WTC11 (cell line): ENCODE measurements around the gene PHACTR3. TPM values are rescaled to one million over a fixed set of nuclear protein-coding genes. Genes with fewer than 3 reads are reported as not detected.

ENCODE experiments used
- ATAC-seq: fragments of 200-7000 bp; cut with Tn5 transposase; 2 replicates; pipeline ENCODE4 v1.10.0; 2021; ENCODE audit warnings: mild to moderate bottlenecking, moderate library complexity
- CTCF ChIA-PET: fragments of 300-600 bp; sonication (Branson Sonifier 250); formaldehyde crosslinking; loops from one replicate; lab custom pipeline; 2021; ENCODE audit warnings: antibody characterized with exemption; lab: Charles Lee
- POLR2A ChIA-PET: fragments of 350-600 bp; sonication (Branson Sonifier 250); formaldehyde crosslinking; loops from one replicate; lab custom pipeline; 2021; ENCODE audit warnings: antibody characterized with exemption; lab: Charles Lee
- DNase-seq: peaks from one replicate; pipeline ENCODE4 v3.0.0; 2021; ENCODE audit warnings: low spot score
- H3K27ac Mint-ChIP-seq: 2 replicates; pipeline ENCODE4 v1.8.0; 2021; ENCODE audit warnings: mixed read lengths
- H3K27me3 Mint-ChIP-seq: 2 replicates; pipeline ENCODE4 v1.8.0; 2021; ENCODE audit warnings: low read depth, mild to moderate bottlenecking, moderate library complexity, mixed read lengths
- H3K36me3 Mint-ChIP-seq: 2 replicates; pipeline ENCODE4 v1.8.0; 2021; ENCODE audit warnings: mixed read lengths
- H3K4me1 Mint-ChIP-seq: 2 replicates; pipeline ENCODE4 v1.8.0; 2022; ENCODE audit warnings: mixed read lengths
- H3K4me3 Mint-ChIP-seq: 2 replicates; pipeline ENCODE4 v1.8.0; 2021; ENCODE audit warnings: mild to moderate bottlenecking, moderate library complexity, mixed read lengths
- H3K9me3 Mint-ChIP-seq: 2 replicates; pipeline ENCODE4 v1.8.0; 2021; ENCODE audit warnings: mixed read lengths
- ATF1 ChIP-seq: sonication (generic); formaldehyde crosslinking; IDR thresholded peaks from 2 replicates; pipeline ENCODE4 v1.8.1; 2023; ENCODE audit warnings: mild to moderate bottlenecking, moderate library complexity, missing genetic modification reagents
- EMX1 ChIP-seq: fragments of 250-450 bp; sonication (Bioruptor Pico); IDR thresholded peaks from 2 replicates; pipeline ENCODE4 v1.8.0; 2021; ENCODE audit warnings: mild to moderate bottlenecking
- GABPB1 ChIP-seq: sonication (generic); formaldehyde crosslinking; IDR thresholded peaks from 2 replicates; pipeline ENCODE4 v1.8.1; 2023; ENCODE audit warnings: mild to moderate bottlenecking, missing genetic modification reagents
- HMGA2 ChIP-seq: fragments of 250-450 bp; sonication (Bioruptor Pico); IDR thresholded peaks from 2 replicates; pipeline ENCODE4 v1.4.0; 2021; ENCODE audit warnings: mild to moderate bottlenecking, moderate library complexity
- IRF2 ChIP-seq: sonication (generic); formaldehyde crosslinking; IDR thresholded peaks from 2 replicates; pipeline ENCODE4 v1.8.0; 2022; ENCODE audit warnings: low read depth, missing genetic modification reagents, borderline replicate concordance
- MYBL2 ChIP-seq: sonication (generic); formaldehyde crosslinking; IDR thresholded peaks from 2 replicates; pipeline ENCODE4 v1.8.1; 2023; ENCODE audit warnings: mild to moderate bottlenecking, moderate library complexity, missing genetic modification reagents
- NFATC4 ChIP-seq: fragments of 250-450 bp; sonication (Bioruptor Pico); IDR thresholded peaks from 2 replicates; pipeline ENCODE4 v1.9.0; 2021; ENCODE audit warnings: mild to moderate bottlenecking
- NFE2L1 ChIP-seq: sonication (generic); formaldehyde crosslinking; IDR thresholded peaks from 2 replicates; pipeline ENCODE4 v1.8.1; 2023; ENCODE audit warnings: missing genetic modification reagents
- RELA ChIP-seq: sonication (generic); formaldehyde crosslinking; IDR thresholded peaks from 2 replicates; pipeline ENCODE4 v1.8.1; 2022; ENCODE audit warnings: missing genetic modification reagents, mild to moderate bottlenecking, borderline replicate concordance
- ZNF121 ChIP-seq: sonication (generic); formaldehyde crosslinking; IDR thresholded peaks from 2 replicates; pipeline ENCODE4 v1.8.0; 2023; ENCODE audit warnings: missing genetic modification reagents
- ZNF138 ChIP-seq: sonication (generic); formaldehyde crosslinking; conservative IDR thresholded peaks from 2 replicates; pipeline ENCODE4 v1.8.1; 2022; ENCODE audit warnings: mild to moderate bottlenecking, moderate library complexity, missing genetic modification reagents
- ZNF423 ChIP-seq: fragments of 250-450 bp; sonication (Bioruptor Pico); IDR thresholded peaks from 2 replicates; pipeline ENCODE4 v2.1.2; 2022; ENCODE audit warnings: mild to moderate bottlenecking, moderate library complexity
- ZNF671 ChIP-seq: fragments of 250-450 bp; sonication (Bioruptor Pico); IDR thresholded peaks from 2 replicates; pipeline ENCODE4 v1.8.0; 2021; ENCODE audit warnings: mild to moderate bottlenecking
- total RNA-seq: library from RNA; stranded (reverse); gene quantifications from 3 replicates; pipeline ENCODE4 v1.2.3, GENCODE V29; 2021
- TF ChIP-seq, protein P1 (sequence below): sonication (generic); formaldehyde crosslinking; conservative IDR thresholded peaks from 2 replicates; pipeline ENCODE4 v1.8.1; 2022; ENCODE audit warnings: mild to moderate bottlenecking, missing genetic modification reagents
- TF ChIP-seq, protein P2 (sequence below): sonication (generic); formaldehyde crosslinking; IDR thresholded peaks from 2 replicates; pipeline ENCODE4 v1.8.0; 2023; ENCODE audit warnings: missing genetic modification reagents, mild to moderate bottlenecking, borderline replicate concordance
- TF ChIP-seq, protein P3 (sequence below): fragments of 250-450 bp; sonication (Bioruptor Pico); IDR thresholded peaks from 2 replicates; pipeline ENCODE4 v1.9.0; 2021; ENCODE audit warnings: mild to moderate bottlenecking, borderline replicate concordance
- TF ChIP-seq, protein P4 (sequence below): sonication (generic); formaldehyde crosslinking; IDR thresholded peaks from 2 replicates; pipeline ENCODE4 v1.8.0; 2022; ENCODE audit warnings: mild to moderate bottlenecking, missing genetic modification reagents
- TF ChIP-seq, protein P5 (sequence below): sonication (generic); formaldehyde crosslinking; IDR thresholded peaks from 2 replicates; pipeline ENCODE4 v1.8.0; 2023; ENCODE audit warnings: missing genetic modification reagents

The PHACTR3 gene
- total RNA-seq, 1 experiment from 2014 or later: 0.28 TPM

DNA sequence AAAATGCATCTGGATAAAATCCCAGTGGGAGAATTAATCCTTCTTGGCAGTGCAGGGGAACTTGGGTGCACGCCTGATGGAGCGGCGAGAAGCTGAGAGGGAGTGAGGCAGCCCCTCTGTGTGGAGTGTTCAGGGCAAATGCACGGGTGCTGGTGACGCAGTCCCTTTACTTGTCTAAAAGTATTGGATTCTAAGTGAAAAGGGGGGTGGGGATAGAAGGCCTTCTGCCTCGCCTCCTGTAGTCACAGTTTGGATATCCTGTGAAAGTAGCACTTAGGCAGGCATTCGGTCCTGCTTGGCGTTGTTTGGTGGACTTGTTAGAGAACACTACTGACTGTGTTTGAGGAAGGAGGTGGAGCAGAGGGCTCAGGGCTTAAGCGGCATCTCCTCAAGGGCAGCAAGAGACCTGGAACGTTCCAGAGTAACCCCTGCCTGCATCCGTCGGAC, 39.3 kb downstream of the PHACTR3 start:
- H3K27ac Mint-ChIP-seq: no peak overlapping the region
- ATAC-seq (no peak), DNase-seq (no peak)
- peaks cover 17% of the 10 kb centered on the region for H3K36me3 Mint-ChIP-seq
- peaks cover 56% of the 10 kb centered on the region for H3K9me3 Mint-ChIP-seq
- POLR2A ChIA-PET: no interaction called here
- H3K4me1 Mint-ChIP-seq: no peaks in the 10 kb centered on the region
- CTCF ChIA-PET: no interaction called here
- TF ChIP-seq, protein P1, sequence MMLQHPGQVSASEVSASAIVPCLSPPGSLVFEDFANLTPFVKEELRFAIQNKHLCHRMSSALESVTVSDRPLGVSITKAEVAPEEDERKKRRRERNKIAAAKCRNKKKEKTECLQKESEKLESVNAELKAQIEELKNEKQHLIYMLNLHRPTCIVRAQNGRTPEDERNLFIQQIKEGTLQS: no peak
- TF ChIP-seq, protein P2, sequence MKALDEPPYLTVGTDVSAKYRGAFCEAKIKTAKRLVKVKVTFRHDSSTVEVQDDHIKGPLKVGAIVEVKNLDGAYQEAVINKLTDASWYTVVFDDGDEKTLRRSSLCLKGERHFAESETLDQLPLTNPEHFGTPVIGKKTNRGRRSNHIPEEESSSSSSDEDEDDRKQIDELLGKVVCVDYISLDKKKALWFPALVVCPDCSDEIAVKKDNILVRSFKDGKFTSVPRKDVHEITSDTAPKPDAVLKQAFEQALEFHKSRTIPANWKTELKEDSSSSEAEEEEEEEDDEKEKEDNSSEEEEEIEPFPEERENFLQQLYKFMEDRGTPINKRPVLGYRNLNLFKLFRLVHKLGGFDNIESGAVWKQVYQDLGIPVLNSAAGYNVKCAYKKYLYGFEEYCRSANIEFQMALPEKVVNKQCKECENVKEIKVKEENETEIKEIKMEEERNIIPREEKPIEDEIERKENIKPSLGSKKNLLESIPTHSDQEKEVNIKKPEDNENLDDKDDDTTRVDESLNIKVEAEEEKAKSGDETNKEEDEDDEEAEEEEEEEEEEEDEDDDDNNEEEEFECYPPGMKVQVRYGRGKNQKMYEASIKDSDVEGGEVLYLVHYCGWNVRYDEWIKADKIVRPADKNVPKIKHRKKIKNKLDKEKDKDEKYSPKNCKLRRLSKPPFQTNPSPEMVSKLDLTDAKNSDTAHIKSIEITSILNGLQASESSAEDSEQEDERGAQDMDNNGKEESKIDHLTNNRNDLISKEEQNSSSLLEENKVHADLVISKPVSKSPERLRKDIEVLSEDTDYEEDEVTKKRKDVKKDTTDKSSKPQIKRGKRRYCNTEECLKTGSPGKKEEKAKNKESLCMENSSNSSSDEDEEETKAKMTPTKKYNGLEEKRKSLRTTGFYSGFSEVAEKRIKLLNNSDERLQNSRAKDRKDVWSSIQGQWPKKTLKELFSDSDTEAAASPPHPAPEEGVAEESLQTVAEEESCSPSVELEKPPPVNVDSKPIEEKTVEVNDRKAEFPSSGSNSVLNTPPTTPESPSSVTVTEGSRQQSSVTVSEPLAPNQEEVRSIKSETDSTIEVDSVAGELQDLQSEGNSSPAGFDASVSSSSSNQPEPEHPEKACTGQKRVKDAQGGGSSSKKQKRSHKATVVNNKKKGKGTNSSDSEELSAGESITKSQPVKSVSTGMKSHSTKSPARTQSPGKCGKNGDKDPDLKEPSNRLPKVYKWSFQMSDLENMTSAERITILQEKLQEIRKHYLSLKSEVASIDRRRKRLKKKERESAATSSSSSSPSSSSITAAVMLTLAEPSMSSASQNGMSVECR (CRISPR knock-in tag): no peak
- TF ChIP-seq, protein P3, sequence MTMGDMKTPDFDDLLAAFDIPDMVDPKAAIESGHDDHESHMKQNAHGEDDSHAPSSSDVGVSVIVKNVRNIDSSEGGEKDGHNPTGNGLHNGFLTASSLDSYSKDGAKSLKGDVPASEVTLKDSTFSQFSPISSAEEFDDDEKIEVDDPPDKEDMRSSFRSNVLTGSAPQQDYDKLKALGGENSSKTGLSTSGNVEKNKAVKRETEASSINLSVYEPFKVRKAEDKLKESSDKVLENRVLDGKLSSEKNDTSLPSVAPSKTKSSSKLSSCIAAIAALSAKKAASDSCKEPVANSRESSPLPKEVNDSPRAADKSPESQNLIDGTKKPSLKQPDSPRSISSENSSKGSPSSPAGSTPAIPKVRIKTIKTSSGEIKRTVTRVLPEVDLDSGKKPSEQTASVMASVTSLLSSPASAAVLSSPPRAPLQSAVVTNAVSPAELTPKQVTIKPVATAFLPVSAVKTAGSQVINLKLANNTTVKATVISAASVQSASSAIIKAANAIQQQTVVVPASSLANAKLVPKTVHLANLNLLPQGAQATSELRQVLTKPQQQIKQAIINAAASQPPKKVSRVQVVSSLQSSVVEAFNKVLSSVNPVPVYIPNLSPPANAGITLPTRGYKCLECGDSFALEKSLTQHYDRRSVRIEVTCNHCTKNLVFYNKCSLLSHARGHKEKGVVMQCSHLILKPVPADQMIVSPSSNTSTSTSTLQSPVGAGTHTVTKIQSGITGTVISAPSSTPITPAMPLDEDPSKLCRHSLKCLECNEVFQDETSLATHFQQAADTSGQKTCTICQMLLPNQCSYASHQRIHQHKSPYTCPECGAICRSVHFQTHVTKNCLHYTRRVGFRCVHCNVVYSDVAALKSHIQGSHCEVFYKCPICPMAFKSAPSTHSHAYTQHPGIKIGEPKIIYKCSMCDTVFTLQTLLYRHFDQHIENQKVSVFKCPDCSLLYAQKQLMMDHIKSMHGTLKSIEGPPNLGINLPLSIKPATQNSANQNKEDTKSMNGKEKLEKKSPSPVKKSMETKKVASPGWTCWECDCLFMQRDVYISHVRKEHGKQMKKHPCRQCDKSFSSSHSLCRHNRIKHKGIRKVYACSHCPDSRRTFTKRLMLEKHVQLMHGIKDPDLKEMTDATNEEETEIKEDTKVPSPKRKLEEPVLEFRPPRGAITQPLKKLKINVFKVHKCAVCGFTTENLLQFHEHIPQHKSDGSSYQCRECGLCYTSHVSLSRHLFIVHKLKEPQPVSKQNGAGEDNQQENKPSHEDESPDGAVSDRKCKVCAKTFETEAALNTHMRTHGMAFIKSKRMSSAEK (CRISPR knock-in tag): no peak
- TF ChIP-seq ZNF121 (CRISPR knock-in tag) (no peak), RELA (CRISPR knock-in tag) (no peak), ZNF423 (CRISPR knock-in tag) (no peak), EMX1 (no peak), MYBL2 (CRISPR knock-in tag) (no peak), ZNF138 (CRISPR knock-in tag) (no peak), IRF2 (CRISPR knock-in tag) (no peak)
- TF ChIP-seq, protein P4, sequence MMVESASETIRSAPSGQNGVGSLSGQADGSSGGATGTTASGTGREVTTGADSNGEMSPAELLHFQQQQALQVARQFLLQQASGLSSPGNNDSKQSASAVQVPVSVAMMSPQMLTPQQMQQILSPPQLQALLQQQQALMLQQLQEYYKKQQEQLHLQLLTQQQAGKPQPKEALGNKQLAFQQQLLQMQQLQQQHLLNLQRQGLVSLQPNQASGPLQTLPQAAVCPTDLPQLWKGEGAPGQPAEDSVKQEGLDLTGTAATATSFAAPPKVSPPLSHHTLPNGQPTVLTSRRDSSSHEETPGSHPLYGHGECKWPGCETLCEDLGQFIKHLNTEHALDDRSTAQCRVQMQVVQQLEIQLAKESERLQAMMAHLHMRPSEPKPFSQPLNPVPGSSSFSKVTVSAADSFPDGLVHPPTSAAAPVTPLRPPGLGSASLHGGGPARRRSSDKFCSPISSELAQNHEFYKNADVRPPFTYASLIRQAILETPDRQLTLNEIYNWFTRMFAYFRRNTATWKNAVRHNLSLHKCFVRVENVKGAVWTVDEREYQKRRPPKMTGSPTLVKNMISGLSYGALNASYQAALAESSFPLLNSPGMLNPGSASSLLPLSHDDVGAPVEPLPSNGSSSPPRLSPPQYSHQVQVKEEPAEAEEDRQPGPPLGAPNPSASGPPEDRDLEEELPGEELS: no peak
- TF ChIP-seq, all 79 proteins: peak for 0
- Mint-ChIP-seq H3K4me3 (no peak overlapping the region), H3K27me3 (peaks cover 67% of the 10 kb centered on the region)

DNA sequence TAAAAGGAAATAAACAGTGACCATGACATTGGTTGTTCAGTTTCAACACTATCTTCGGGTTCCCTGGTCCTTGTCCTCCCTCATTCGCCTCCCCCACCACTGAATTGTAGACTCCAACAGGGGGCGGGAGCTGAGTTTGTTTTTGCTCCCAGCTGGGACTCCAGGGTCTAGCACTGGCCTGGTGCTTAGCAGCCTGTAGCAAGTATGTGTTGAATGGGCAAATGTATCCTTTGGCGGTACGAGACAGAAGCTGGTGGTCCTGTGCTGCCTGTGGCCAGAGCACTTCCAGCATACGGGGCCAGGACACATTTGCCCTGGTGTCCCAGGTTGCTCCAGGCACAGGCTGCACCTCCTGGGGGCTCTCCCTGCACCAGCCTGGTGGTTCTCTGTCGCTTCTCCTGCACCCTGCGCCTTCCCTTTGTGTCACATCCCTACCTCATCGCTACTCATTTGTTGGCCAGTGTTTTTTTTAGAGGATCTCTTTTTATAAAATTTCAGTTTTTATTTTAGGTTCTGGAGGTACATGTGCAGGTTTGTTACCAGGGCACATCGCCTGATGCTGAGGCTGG, 40.1 kb downstream of the PHACTR3 start:
- no peak for DNase-seq
- ChIA-PET POLR2A (no interaction called here), CTCF (no interaction called here)
- Mint-ChIP-seq H3K27me3 (peaks cover 63% of the 10 kb centered on the region), H3K4me3 (no peak overlapping the region), H3K27ac (no peak overlapping the region), H3K9me3 (peaks cover 59% of the 10 kb centered on the region), H3K36me3 (peaks cover 17% of the 10 kb centered on the region), H3K4me1 (no peaks in the 10 kb centered on the region)
- ATAC-seq: no peak
- no peak for TF ChIP-seq GABPB1 (CRISPR knock-in tag)
- TF ChIP-seq ZNF671: no peak
- no peak for TF ChIP-seq NFATC4
- TF ChIP-seq HMGA2: no peak
- TF ChIP-seq, protein P5, sequence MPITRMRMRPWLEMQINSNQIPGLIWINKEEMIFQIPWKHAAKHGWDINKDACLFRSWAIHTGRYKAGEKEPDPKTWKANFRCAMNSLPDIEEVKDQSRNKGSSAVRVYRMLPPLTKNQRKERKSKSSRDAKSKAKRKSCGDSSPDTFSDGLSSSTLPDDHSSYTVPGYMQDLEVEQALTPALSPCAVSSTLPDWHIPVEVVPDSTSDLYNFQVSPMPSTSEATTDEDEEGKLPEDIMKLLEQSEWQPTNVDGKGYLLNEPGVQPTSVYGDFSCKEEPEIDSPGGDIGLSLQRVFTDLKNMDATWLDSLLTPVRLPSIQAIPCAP: no peak
- no peak for TF ChIP-seq ATF1
- TF ChIP-seq NFE2L1: no peak
- TF ChIP-seq, protein P2 (CRISPR knock-in tag): no peak
